Activated CD8-positive, alpha-beta T cell treated with anti-CD3 and anti-CD28 coated beads for 36 hours (primary cell): ENCODE results near the gene TRIM13. TPM values are rescaled to one million over a fixed set of nuclear protein-coding genes. Genes with fewer than 3 reads are reported as not detected.
"Not testable (repeated sequence)": the region's sequence is repeated elsewhere in the genome, so short reads cannot be mapped to it uniquely, and the experiment has no call there.

Source experiments
- ATAC-seq: fragments of 200-7000 bp; cut with Tn5 transposase; one replicate; pipeline ENCODE4 v1.10.0; 2021; ENCODE audit warnings: mild to moderate bottlenecking, moderate library complexity
- CTCF ChIA-PET: fragments of 350-600 bp; sonication (Branson Sonifier 250); formaldehyde crosslinking; loops from one replicate; lab custom pipeline; 2021; ENCODE audit warnings: antibody characterized with exemption; lab: Charles Lee
- POLR2A ChIA-PET: fragments of 350-600 bp; sonication (Branson Sonifier 250); formaldehyde crosslinking; loops from one replicate; lab custom pipeline; 2021; ENCODE audit warnings: antibody characterized with exemption; lab: Charles Lee
- DNase-seq: peaks from one replicate; pipeline ENCODE4 v3.0.0-alpha.2; 2020
- H3K27ac Mint-ChIP-seq: one replicate; pipeline ENCODE4 v1.8.0; 2021; ENCODE audit warnings: mild to moderate bottlenecking, mixed read lengths
- H3K27me3 Mint-ChIP-seq: one replicate; pipeline ENCODE4 v1.8.0; 2021; ENCODE audit warnings: mixed read lengths
- H3K36me3 Mint-ChIP-seq: one replicate; pipeline ENCODE4 v1.8.0; 2021; ENCODE audit warnings: low read depth, mixed read lengths
- H3K4me1 Mint-ChIP-seq: one replicate; pipeline ENCODE4 v1.8.0; 2021; ENCODE audit warnings: low read depth, mixed read lengths
- H3K4me3 Mint-ChIP-seq: one replicate; pipeline ENCODE4 v1.8.0; 2021; ENCODE audit warnings: mild to moderate bottlenecking, moderate library complexity, mixed read lengths
- H3K9me3 Mint-ChIP-seq: one replicate; pipeline ENCODE4 v1.8.0; 2021; ENCODE audit warnings: mixed read lengths
- intact Hi-C: fragments of 100-400 bp; cut with micrococcal nuclease; formaldehyde crosslinking; loops from one replicate; pipeline ENCODE4 v1.10.0; 2022
- total RNA-seq, 2 experiments: library from RNA; stranded (reverse); gene quantifications; one replicate each; pipeline ENCODE4 v1.2.3, GENCODE V29; 2021
- TF ChIP-seq, protein P1 (sequence below): fragments of 200-600 bp; IDR thresholded peaks from one replicate; pipeline ENCODE4 v1.8.0; 2022; ENCODE audit warnings: antibody characterized with exemption, mild to moderate bottlenecking

The TRIM13 gene, protein sequence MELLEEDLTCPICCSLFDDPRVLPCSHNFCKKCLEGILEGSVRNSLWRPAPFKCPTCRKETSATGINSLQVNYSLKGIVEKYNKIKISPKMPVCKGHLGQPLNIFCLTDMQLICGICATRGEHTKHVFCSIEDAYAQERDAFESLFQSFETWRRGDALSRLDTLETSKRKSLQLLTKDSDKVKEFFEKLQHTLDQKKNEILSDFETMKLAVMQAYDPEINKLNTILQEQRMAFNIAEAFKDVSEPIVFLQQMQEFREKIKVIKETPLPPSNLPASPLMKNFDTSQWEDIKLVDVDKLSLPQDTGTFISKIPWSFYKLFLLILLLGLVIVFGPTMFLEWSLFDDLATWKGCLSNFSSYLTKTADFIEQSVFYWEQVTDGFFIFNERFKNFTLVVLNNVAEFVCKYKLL
- total RNA-seq = 10 to 100 TPM; 12.5 to 13.4 TPM

DNA sequence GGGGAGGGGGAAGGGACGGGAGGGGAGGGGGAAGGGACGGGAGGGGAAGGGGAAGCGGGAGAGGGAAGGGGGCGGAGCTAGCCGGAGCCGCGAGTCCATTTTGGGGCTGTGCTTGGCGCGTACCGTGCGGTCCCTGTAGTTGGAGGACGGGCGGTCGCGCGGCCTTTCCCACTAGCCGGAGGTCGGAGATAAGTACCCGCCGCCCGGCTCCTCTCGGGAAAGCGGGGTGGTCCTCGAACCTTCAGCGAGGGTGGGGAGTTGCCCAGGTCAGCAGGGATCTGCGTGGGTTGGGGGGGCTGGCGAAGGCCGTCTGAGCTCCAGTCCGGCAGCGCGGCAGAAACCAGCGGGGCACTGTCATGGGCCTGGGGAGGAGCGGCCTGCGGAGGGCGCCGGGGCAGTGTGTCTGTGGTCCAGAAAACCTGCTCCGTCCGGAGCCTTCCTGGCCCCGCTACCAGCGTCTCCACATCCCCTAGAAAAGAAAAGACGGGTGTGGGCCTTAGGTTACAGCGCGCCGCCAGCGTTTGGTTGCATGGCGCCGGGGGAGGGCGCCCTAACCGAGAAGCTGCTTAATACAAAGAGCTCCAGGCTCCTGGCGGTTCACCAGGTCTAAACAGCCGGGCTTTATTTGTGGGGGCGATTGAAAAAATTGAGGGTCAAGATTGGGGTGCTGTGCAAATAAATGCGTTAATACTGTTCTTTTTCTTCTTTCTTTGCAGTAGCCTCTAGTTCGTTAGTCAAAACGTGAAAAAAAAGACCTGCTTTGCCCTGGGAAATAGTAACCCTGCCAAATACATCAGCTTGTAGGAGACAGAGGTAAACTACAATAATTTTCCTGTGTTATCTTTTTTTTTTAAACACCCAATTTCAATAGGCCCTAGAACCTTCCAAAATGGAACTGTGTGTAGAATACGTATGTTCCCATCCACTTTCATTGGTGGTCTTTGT lies at the start of gene TRIM13:
TSS of gene TRIM13 (plus strand) at position 92 of the 945 bp plus-strand sequence. CDS start 14,899 bp downstream, outside the sequence.
- peak; percentile 86 for ATAC-seq
- peak within 1 kb of the TSS; percentile 91 for H3K27ac Mint-ChIP-seq
- H3K36me3 Mint-ChIP-seq = peaks cover 28% of the 10 kb centered on the region
- ChIA-PET CTCF (interaction anchor here (0.6 to 2.8 kb wide), 41 partner anchors 9 to 920 kb away, joined by 3 to 29 read pairs (median 4); partner anchors contain the start of genes KCNRG and SPRYD7), POLR2A (interaction anchor here (0.6 to 3.5 kb wide), 15 partner anchors 9 to 1330 kb away, joined by 3 to 32 read pairs (median 4); partner anchors contain the start of gene SPRYD7)
- H3K27me3 Mint-ChIP-seq = no peaks in the 10 kb centered on the region
- TF ChIP-seq, protein P1, sequence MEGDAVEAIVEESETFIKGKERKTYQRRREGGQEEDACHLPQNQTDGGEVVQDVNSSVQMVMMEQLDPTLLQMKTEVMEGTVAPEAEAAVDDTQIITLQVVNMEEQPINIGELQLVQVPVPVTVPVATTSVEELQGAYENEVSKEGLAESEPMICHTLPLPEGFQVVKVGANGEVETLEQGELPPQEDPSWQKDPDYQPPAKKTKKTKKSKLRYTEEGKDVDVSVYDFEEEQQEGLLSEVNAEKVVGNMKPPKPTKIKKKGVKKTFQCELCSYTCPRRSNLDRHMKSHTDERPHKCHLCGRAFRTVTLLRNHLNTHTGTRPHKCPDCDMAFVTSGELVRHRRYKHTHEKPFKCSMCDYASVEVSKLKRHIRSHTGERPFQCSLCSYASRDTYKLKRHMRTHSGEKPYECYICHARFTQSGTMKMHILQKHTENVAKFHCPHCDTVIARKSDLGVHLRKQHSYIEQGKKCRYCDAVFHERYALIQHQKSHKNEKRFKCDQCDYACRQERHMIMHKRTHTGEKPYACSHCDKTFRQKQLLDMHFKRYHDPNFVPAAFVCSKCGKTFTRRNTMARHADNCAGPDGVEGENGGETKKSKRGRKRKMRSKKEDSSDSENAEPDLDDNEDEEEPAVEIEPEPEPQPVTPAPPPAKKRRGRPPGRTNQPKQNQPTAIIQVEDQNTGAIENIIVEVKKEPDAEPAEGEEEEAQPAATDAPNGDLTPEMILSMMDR = peak; percentile 80
- intact Hi-C loops = loop anchor here (2.0 to 5.0 kb wide), 2 partner anchors 78 to 125 kb away; no protein-coding TSS in a partner anchor
- DNase-seq = peak; percentile 91
- peak within 1 kb of the TSS; percentile 86 for H3K4me3 Mint-ChIP-seq
- H3K4me1 Mint-ChIP-seq = peaks cover 32% of the 10 kb centered on the region
- no peaks in the 10 kb centered on the region for H3K9me3 Mint-ChIP-seq

DNA sequence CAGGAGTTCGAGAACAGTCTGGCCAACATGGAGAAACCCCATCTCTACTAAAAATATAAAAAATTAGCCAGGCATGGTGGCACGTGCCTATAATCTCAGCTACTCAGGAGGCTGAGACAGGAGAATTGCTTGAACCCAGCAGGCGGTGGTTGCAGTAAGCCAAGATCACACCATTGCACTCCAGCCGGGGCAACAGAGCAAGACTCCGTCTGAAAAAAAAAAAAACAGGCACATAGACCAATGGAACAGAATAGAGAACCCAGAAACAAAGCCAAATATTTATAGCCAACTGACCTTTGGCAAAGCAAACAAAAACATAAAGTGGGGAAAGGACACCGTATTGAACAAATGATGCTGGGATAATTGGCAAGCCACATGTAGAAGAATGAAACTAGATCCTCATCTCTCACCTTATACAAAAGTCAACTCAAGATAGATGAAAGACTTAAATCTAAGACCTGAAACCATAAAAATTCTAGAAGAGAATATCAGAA lies 48.0 kb upstream of the TRIM13 start:
- intact Hi-C loops, CTCF ChIA-PET, H3K36me3 Mint-ChIP-seq, H3K4me1 Mint-ChIP-seq, ATAC-seq, POLR2A ChIA-PET, H3K9me3 Mint-ChIP-seq, DNase-seq, H3K27ac Mint-ChIP-seq, H3K4me3 Mint-ChIP-seq, H3K27me3 Mint-ChIP-seq: not testable (repeated sequence)

DNA sequence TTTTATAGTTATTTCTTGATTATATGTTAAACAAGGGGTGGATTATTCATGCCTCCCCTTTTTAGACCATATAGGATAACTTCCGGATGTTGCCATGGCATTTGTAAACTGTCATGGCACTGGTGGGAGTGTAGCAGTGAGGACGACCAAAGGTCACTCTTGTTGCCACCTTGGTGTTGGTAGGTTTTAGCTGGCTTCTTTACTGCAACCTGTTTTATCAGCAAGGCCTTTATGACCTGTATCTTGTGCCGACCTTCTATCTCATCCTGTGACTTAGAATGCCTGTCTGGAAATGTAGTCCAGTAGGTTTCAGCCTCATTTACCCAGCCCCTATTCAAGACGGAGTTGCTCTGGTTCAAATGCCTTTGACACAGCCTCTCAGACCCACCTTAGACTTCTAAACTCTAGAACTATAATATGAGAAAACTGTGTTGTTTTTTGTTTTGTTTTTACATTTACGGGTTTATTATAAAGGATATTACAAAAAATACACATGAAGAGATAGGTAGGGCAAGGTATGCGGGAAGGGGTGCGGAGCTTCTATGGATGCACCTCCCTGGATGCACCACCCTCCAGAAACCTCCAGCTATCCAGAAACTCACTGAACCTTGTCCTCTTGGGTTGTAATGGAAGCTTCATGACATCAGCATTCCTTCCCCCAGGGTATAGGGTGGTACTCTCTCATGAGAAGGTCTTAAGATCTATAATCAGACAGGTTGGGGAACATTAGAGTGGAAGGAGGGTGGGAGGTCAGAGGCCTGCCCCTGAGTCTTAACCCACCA lies 44.9 kb upstream of the TRIM13 start:
- DNase-seq = no peak
- intact Hi-C loops = no loop called here
- Mint-ChIP-seq H3K9me3 (no peaks in the 10 kb centered on the region), H3K27ac (no peak overlapping the region), H3K4me1 (no peaks in the 10 kb centered on the region), H3K4me3 (no peak overlapping the region), H3K27me3 (peaks cover 6% of the 10 kb centered on the region), H3K36me3 (no peaks in the 10 kb centered on the region)
- no peak for ATAC-seq
- TF ChIP-seq, protein P1 = no peak
- CTCF ChIA-PET = no interaction called here
- POLR2A ChIA-PET = no interaction called here

DNA sequence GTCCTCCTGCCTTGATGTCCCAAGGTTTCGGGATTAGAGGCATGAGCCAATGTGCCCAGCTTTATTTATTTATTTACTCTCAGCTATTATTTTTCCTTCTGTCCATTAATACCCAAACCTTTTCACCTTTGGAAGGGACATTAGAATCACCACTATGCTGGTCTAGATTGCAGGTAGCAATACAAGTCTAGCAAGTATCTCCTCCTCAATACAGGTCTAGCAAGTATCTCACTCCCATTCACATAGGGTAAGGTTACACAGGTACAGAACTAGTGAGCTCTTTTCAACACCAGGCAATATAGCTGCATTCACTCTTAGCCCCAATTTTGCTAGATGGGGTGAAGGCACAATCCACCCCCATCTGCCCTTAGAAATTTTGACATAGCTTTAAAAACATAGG lies 43.3 kb upstream of the TRIM13 start:
- Mint-ChIP-seq H3K4me1 (no peaks in the 10 kb centered on the region), H3K36me3 (no peaks in the 10 kb centered on the region), H3K27ac (no peak overlapping the region), H3K27me3 (peaks cover 6% of the 10 kb centered on the region), H3K4me3 (no peak overlapping the region), H3K9me3 (no peaks in the 10 kb centered on the region)
- ChIA-PET CTCF (no interaction called here), POLR2A (interaction anchor here (1.2 kb wide), 1 partner anchor 14 kb away, joined by 4 read pairs; no protein-coding TSS in a partner anchor)
- TF ChIP-seq, protein P1 = no peak
- ATAC-seq = no peak
- intact Hi-C loops = no loop called here
- no peak for DNase-seq
